GM18505 (cell line): Measurements from ENCODE around the gene MVK.

Experiments
- ATAC-seq: cut with Tn5 transposase; IDR thresholded peaks from one replicate; pipeline ENCODE4 v1.9.1; 2021; ENCODE audit not compliant: unreplicated experiment
- POLR2A ChIP-seq: IDR thresholded peaks from 4 replicates; pipeline ENCODE4 v1.6.1; 2011; ENCODE audit warnings: borderline replicate concordance; ENCODE audit not compliant: insufficient read depth, insufficient read length; ENCODE audit errors: extremely low read depth

Gene MVK

GRCh38 chr12:109606320-109607028 is 32.9 kb downstream of the MVK start:
- no peak for TF ChIP-seq POLR2A
- ATAC-seq = no peak

GRCh38 chr12:109607618-109608017 is 34.0 kb downstream of the MVK start:
- no peak for ATAC-seq
- TF ChIP-seq POLR2A = no peak

- TF ChIP-seq POLR2A = no peak
- no peak for ATAC-seq
Measured at GRCh38 chr12:109608270-109608669, 34.7 kb downstream of the MVK start.

GRCh38 chr12:109608793-109609192 is 35.2 kb downstream of the MVK start:
- TF ChIP-seq POLR2A = no peak
- ATAC-seq = no peak

GRCh38 chr12:109609342-109609741 is 35.7 kb downstream of the MVK start:
- ATAC-seq = no peak
- TF ChIP-seq POLR2A = no peak

- ATAC-seq = no peak
- no peak for TF ChIP-seq POLR2A
Measured at GRCh38 chr12:109610523-109610922, 36.9 kb downstream of the MVK start.

- no peak for TF ChIP-seq POLR2A
Measured at GRCh38 chr12:109611223-109611622, 37.6 kb downstream of the MVK start.

GRCh38 chr12:109612003-109612402 is 38.4 kb downstream of the MVK start:
- no peak for TF ChIP-seq POLR2A
- no peak for ATAC-seq

More at GRCh38 chr12:109611223-109611622, 37.6 kb downstream of the MVK start:
- ATAC-seq = no peak

- no peak for ATAC-seq
- no peak for TF ChIP-seq POLR2A
Measured at GRCh38 chr12:109612975-109613502, 39.4 kb downstream of the MVK start.

GRCh38 chr12:109613649-109614455 is 40.3 kb downstream of the MVK start:
- ATAC-seq = no peak
- TF ChIP-seq POLR2A = no peak

GRCh38 chr12:109615556-109616229 is 42.1 kb downstream of the MVK start:
- no peak for TF ChIP-seq POLR2A
- no peak for ATAC-seq

- ATAC-seq = no peak
- no peak for TF ChIP-seq POLR2A
Measured at GRCh38 chr12:109617491-109617890, 43.9 kb downstream of the MVK start.

- no peak for TF ChIP-seq POLR2A
- ATAC-seq = no peak
Measured at GRCh38 chr12:109618082-109618481, 44.5 kb downstream of the MVK start.
